Thoracic aorta (tissue), 2 donors: ENCODE results near the gene EFHD1. TPM values are rescaled to one million over a fixed set of nuclear protein-coding genes. Genes with fewer than 3 reads are reported as not detected.
A peak's percentile ranks its signal among the peaks of the same experiment; 100 is the strongest.

Experiments used
- ATAC-seq: fragments of 150-250 bp; one replicate; pipeline ENCODE4 v1.8.0; 2017; ENCODE audit warnings: low read depth; ENCODE audit not compliant: insufficient number of reproducible peaks, low FRiP score
- DNase-seq: peaks from one replicate; pipeline ENCODE4 v3.0.0-alpha.2; 2020; ENCODE audit warnings: low spot score
- H3K27ac ChIP-seq, 2 donors: fragments of 200-600 bp; sonication (generic); 1 replicate in 1 of 2; 2 replicates in 1 of 2; pipeline ENCODE4 v1.5.1; 2016; ENCODE audit warnings: mild to moderate bottlenecking in 2 of 2, moderate library complexity in 2 of 2
- H3K27me3 ChIP-seq: fragments of 200-600 bp; sonication (generic); replicated peaks from 2 replicates; pipeline ENCODE4 v1.6.0; 2016; ENCODE audit warnings: mild to moderate bottlenecking; ENCODE audit not compliant: insufficient read depth
- H3K36me3 ChIP-seq: fragments of 200-600 bp; sonication (generic); one replicate; pipeline ENCODE4 v1.5.1; 2016
- H3K4me1 ChIP-seq, 2 donors: fragments of 200-600 bp; sonication (generic); 1 replicate in 1 of 2; 2 replicates in 1 of 2; pipeline versions ENCODE4 v1.5.1 to v1.6.0; 2016; ENCODE audit warnings: low read depth in 2 of 2, mild to moderate bottlenecking in 1 of 2; ENCODE audit not compliant: control insufficient read depth in 1 of 2
- H3K4me3 ChIP-seq: fragments of 200-600 bp; sonication (generic); 2 replicates; pipeline ENCODE4 v1.5.1; 2016; ENCODE audit warnings: mild to moderate bottlenecking
- H3K9me3 ChIP-seq: fragments of 200-600 bp; sonication (generic); 2 replicates; pipeline ENCODE4 v1.5.1; 2016
- total RNA-seq, 2 donors: library from RNA; depleted of rRNA; stranded (reverse); fragments of >200 nt; gene quantifications; one replicate each; pipeline versions ENCODE4 v1.1.0 to v1.2.3, GENCODE V29; 2016
- TF ChIP-seq, protein P1 (sequence below): fragments of 200-600 bp; sonication (generic); IDR thresholded peaks from one replicate; pipeline ENCODE4 v1.5.1; 2019; ENCODE audit warnings: antibody characterized with exemption

The EFHD1 gene
- total RNA-seq, 2 donors from 2014 or later, result 111 to 211 TPM

DNA sequence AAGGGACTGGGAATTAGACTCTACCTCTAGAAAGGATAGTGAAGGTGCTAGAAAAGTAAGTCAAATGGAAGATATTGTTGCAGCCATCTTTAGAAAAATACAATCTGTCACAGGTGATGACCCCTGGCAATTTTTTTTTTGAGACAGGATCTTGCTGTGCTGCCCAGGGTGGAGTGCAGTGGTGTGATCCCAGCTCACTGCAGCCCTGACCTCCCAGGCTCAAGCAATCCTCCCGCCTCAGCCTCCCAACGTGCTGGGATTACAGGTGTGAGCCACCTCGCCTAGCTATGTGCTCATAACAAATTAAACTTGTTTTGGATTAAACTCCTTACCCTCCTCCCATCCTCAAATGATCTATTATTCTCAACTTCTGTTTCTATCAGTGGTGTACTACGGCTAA lies 59.9 kb downstream of the EFHD1 start:
- Histone ChIP-seq H3K27ac (no peak overlapping the region), H3K4me3 (no peak overlapping the region), H3K36me3 (no peaks in the 10 kb centered on the region), H3K9me3 (no peaks in the 10 kb centered on the region), H3K4me1 (peaks cover 4 to 10% of the 10 kb centered on the region in 2 donors), H3K27me3 (no peaks in the 10 kb centered on the region)
- ATAC-seq (no peak), DNase-seq (no peak)
- TF ChIP-seq, protein P1, sequence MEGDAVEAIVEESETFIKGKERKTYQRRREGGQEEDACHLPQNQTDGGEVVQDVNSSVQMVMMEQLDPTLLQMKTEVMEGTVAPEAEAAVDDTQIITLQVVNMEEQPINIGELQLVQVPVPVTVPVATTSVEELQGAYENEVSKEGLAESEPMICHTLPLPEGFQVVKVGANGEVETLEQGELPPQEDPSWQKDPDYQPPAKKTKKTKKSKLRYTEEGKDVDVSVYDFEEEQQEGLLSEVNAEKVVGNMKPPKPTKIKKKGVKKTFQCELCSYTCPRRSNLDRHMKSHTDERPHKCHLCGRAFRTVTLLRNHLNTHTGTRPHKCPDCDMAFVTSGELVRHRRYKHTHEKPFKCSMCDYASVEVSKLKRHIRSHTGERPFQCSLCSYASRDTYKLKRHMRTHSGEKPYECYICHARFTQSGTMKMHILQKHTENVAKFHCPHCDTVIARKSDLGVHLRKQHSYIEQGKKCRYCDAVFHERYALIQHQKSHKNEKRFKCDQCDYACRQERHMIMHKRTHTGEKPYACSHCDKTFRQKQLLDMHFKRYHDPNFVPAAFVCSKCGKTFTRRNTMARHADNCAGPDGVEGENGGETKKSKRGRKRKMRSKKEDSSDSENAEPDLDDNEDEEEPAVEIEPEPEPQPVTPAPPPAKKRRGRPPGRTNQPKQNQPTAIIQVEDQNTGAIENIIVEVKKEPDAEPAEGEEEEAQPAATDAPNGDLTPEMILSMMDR, result no peak

DNA sequence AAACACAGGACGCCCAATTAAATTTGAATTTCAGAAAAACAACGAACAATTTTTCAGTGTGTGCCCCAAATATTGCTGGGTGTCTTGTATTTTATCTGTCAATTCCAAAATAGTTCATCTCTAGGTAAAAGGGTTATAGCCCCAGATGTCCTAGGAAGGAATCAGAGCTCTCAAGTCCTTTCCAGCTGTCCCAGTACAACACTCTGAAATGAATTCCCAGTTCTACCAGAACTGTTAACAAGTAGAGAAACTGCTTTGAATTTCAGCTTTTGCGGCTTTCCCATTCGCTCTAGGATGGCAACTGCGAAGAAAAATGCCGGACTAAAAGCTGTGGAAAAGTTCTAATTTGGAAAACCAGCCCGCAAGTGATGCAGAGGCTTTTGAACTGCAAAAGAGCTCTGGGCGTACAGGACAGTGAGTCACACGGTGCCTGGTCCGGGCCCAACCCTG lies 63.2 kb downstream of the EFHD1 start:
- no peaks in the 10 kb centered on the region for H3K27me3 ChIP-seq
- H3K4me3 ChIP-seq, result peak overlapping the region; percentile 83
- H3K9me3 ChIP-seq, result no peaks in the 10 kb centered on the region
- ATAC-seq (no peak), DNase-seq (no peak)
- peaks cover 14 to 21% of the 10 kb centered on the region in 2 donors for H3K4me1 ChIP-seq
- TF ChIP-seq, protein P1, result no peak
- peak overlapping the region; percentile 64 to 82 for H3K27ac ChIP-seq
- H3K36me3 ChIP-seq, result no peaks in the 10 kb centered on the region

DNA sequence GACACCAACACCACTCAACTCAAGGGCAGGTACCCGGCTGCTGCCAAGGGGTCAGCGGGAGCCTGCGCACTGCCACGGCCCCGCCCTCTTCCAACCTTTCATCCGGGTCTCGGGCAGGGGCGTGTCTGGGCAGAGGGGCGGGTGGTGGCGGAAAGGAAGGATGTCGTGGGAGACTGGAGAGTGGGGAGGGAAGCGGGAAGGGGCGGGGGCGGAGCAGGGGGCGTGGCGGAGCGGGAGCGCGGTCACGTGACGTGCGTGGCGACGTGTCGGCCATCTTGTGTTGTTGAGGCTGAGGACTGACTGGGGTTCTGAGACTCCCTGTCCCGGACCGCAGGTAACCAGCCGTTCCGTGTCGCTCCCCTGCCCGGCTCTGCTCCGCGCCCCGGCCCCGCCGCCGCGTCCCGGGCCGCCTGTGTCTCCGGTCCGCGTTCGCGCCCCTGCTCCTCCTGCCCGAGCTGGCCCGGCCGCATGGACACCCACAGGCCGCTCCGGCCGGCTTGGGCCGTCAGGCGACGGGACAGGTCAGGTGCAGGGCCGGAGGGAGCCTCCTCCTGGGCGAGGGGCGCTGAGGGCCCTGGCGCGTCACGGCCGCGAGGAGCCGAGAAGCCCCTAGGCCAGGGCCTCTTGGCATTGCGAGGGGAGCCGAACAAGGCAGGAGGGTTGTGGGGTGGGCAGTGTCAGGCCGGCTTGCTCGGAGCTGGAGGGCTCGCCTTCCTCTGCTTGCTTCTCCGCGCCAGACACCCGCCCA lies 63.8 kb downstream of the EFHD1 start, which contains the start of gene GIGYF2:
Gene GIGYF2, plus strand, starts transcription at position 273 of the 748 bp plus-strand sequence. CDS start 37,867 bp downstream, outside the sequence.
- no peaks in the 10 kb centered on the region for H3K36me3 ChIP-seq
- no peaks in the 10 kb centered on the region for H3K27me3 ChIP-seq
- H3K9me3 ChIP-seq, result no peaks in the 10 kb centered on the region
- peak within 1 kb of the TSS; percentile 82 to 95 for H3K27ac ChIP-seq
- peak within 1 kb of the TSS; percentile 83 for H3K4me3 ChIP-seq
- ATAC-seq (peak; percentile 90), DNase-seq (peak; percentile 90)
- TF ChIP-seq, protein P1, result no peak
- H3K4me1 ChIP-seq, result peaks cover 14 to 25% of the 10 kb centered on the region in 2 donors

DNA sequence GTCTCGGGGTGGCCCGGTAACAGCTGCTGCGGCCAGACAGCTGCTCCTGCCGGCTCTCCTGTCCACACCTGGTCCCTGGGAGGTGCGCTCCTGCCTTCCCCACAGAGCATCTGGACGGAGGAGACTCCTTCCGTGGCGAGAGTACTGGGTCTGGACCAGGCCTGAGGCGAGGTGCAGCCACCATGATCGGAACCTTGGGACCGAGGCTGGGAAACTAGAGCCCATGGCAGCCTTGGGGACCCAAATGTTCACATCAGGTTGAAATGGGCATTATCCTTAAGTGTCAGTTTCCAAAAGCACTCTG lies 64.4 kb downstream of the EFHD1 start:
- Histone ChIP-seq H3K4me1 (peaks cover 14 to 30% of the 10 kb centered on the region in 2 donors), H3K36me3 (no peaks in the 10 kb centered on the region), H3K9me3 (no peaks in the 10 kb centered on the region), H3K27me3 (no peaks in the 10 kb centered on the region), H3K4me3 (peak overlapping the region; percentile 83), H3K27ac (peak overlapping the region; percentile 82 to 95)
- ATAC-seq (no peak), DNase-seq (no peak)
- TF ChIP-seq, protein P1, result no peak

DNA sequence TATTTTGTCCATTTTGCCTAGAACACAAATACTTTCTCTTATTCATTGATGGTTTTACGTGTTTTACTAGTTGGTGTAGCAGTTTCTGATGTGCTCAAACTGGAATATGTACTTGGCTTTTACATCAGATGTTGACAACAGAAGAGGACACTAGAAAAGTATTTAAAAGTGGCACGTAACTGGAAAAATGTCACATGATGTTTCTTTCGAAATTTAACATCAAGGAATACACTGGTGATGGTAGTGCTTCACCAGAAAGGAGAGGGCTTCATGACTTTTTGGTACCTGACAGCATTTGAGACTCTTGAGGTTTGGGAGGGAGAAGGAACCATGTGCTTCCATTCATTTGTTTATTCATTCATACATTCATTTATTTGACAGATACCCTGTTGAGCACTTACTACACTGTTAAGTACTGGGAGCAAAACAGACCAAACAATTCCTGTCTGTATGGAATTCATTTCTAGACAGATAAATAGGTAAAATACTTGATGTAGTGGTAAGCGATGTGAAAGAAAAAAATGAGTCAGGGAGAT lies 65.2 kb downstream of the EFHD1 start:
- ATAC-seq, result no peak
- H3K36me3 ChIP-seq, result no peaks in the 10 kb centered on the region
- no peaks in the 10 kb centered on the region for H3K9me3 ChIP-seq
- H3K4me1 ChIP-seq, result peaks cover 14 to 34% of the 10 kb centered on the region in 2 donors
- H3K27me3 ChIP-seq, result no peaks in the 10 kb centered on the region
- DNase-seq, result no peak
- H3K27ac ChIP-seq, result no peak overlapping the region
- TF ChIP-seq, protein P1, result no peak
- H3K4me3 ChIP-seq, result peak overlapping the region; percentile 83
